Heart right ventricle (tissue), 16 donors: Measurements from ENCODE around the gene NCKAP5L. TPM values are rescaled to one million over a fixed set of nuclear protein-coding genes. Genes with fewer than 3 reads are reported as not detected.
"Not testable (repeated sequence)": the region's sequence is repeated elsewhere in the genome, so short reads cannot be mapped to it uniquely, and the experiment has no call there.

ENCODE experiments used
- ATAC-seq, 8 donors: fragments of 200-7000 bp; cut with Tn5 transposase; one replicate each; pipeline ENCODE4 v1.9.1; 2020; ENCODE audit warnings: mild to moderate bottlenecking in 8 of 8, moderate library complexity in 8 of 8, moderate number of reproducible peaks in 1 of 8
- DNase-seq, 2 donors: peaks; one replicate each; pipeline ENCODE4 v3.0.0-alpha.2; 2020
- H3K27ac ChIP-seq, 10 donors: fragments of 200-600 bp; sonication (generic) in 2 of 10; one replicate each; pipeline versions ENCODE4 v1.5.0 to v1.8.0; 2020 to 2022; ENCODE audit warnings: mild to moderate bottlenecking in 3 of 10
- H3K27me3 ChIP-seq, 7 donors: fragments of 200-600 bp; one replicate each; pipeline ENCODE4 v1.8.0; 2021 to 2022; ENCODE audit warnings: mild to moderate bottlenecking in 2 of 7
- H3K36me3 ChIP-seq, 9 donors: fragments of 200-600 bp; sonication (generic) in 1 of 9; one replicate each; pipeline versions ENCODE4 v1.5.0 to v1.8.0; 2020 to 2022; ENCODE audit warnings: mild to moderate bottlenecking in 2 of 9
- H3K4me1 ChIP-seq, 9 donors: fragments of 200-600 bp; sonication (generic) in 1 of 9; one replicate each; pipeline versions ENCODE4 v1.5.0 to v1.8.0; 2020 to 2022; ENCODE audit warnings: mild to moderate bottlenecking in 4 of 9
- H3K4me3 ChIP-seq, 10 donors: fragments of 200-600 bp; sonication (generic) in 2 of 10; one replicate each; pipeline versions ENCODE4 v1.5.0 to v1.8.0; 2020 to 2022; ENCODE audit warnings: mild to moderate bottlenecking in 7 of 10, moderate library complexity in 2 of 10
- H3K9me3 ChIP-seq, 11 donors: fragments of 200-600 bp in 10 of 11; sonication (generic) in 2 of 11; one replicate each; pipeline versions ENCODE4 v1.5.0 to v1.8.0; 2013 to 2022; ENCODE audit warnings: mild to moderate bottlenecking in 2 of 11, control low read depth in 1 of 11, moderate library complexity in 1 of 11
- CTCF ChIP-seq, 9 donors: fragments of 200-600 bp; sonication (generic) in 2 of 9; IDR thresholded peaks; one replicate each; pipeline versions ENCODE4 v1.5.0 to v1.8.0; 2021 to 2022; ENCODE audit warnings: antibody characterized with exemption in 9 of 9, mild to moderate bottlenecking in 5 of 9, moderate library complexity in 1 of 9
- WGBS, 2 donors: extraction: QIAGEN DNeasy Blood & Tissue Kit; methylation state at CpG; one replicate each; pipeline ENCODE4 v1.1.7; 2013; ENCODE audit warnings: inconsistent platforms in 1 of 2; 5-methylcytosine and 5-hydroxymethylcytosine counted together
- intact Hi-C, 10 donors: fragments of 100-400 bp; cut with DNase I; formaldehyde crosslinking; loops; one replicate each; pipeline versions ENCODE4 v1.11.1 to v1.14.2; 2022
- polyA plus RNA-seq, 2 donors: library from polyadenylated mRNA; stranded (reverse); fragments of 200-250 nt; gene quantifications; one replicate each; pipeline ENCODE4 v1.2.3, GENCODE V29; 2013
- total RNA-seq, 10 donors: library from RNA; stranded (reverse); fragmentation: NEBNext Ultra II Directional in 3 of 10; extraction: Animal tissue kit (Norgen Biotek cat#: 25700) in 3 of 10; gene quantifications; one replicate each; pipeline versions ENCODE4 v1.2.1 to v1.2.4, GENCODE V29; 2021 to 2023
- donor health status: Arrhythmogenic right ventricular cardiomyopathy.
- donor health status: ischemic (EF 13 %, LVEDD 7.1; RV severe dilation, severe dysfunction).
- donor health status: healthy with polysubstance abuse.
- donor health status: DM: no; HTN: yes; CAD: no.
- donor health status: DM: no; HTN: no; CAD: no.
- donor health status: ischemic (EF 25% LVEDD 6.9; RV normal size, moderate dysfunction).
- donor health status: ischemic (EF 25% LVEDD 5.7; RV mildly dilated, moderate dysfunction).
- donor health status: healthy.
- donor health status: DM: yes; HTN: yes; CAD: no.
- donor health status: Ischemic cardiomyopathy.
- donor health status: ischemic (EF 35%, LVEDD 5.7; RV mildly dilated, moderate dysfunction).
- donor health status: nonischemic (EF 11% LVEDD 7.7; RV severe dilation, severe dysfunction).
- donor health status: DM: yes; HTN: yes; CAD: no.
- donor health status: PGD.
- donor health status: ischemic (EF 29% LVEDD 5.4; RV normal size, mild dysfunction).
- donor health status: nonischemic (EF 23%, LVEDD 6.1; RV moderate dilation, normal function).

NCKAP5L gene
- total and polyA plus RNA-seq, 12 donors = 11.6 to 44.6 (median 23.7) TPM

DNA sequence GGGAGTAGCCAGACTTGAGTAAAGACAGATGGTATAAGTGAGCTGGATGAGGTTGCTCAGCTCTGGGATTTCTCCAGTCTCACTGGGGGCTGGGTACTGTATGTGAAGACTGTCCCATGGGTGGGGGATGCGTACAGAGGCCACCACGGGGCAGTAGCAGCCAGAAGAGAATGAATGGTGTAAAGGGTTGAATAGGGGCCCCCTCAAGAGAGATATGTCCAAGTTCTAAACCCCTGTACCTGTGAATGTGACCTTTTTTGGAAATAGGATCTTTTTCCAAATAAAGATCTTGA, 36.5 kb upstream of the NCKAP5L start:
- TF ChIP-seq CTCF (IDR thresholded peaks at IDR 0.05) = no peak
- DNase-seq = no peak

DNA sequence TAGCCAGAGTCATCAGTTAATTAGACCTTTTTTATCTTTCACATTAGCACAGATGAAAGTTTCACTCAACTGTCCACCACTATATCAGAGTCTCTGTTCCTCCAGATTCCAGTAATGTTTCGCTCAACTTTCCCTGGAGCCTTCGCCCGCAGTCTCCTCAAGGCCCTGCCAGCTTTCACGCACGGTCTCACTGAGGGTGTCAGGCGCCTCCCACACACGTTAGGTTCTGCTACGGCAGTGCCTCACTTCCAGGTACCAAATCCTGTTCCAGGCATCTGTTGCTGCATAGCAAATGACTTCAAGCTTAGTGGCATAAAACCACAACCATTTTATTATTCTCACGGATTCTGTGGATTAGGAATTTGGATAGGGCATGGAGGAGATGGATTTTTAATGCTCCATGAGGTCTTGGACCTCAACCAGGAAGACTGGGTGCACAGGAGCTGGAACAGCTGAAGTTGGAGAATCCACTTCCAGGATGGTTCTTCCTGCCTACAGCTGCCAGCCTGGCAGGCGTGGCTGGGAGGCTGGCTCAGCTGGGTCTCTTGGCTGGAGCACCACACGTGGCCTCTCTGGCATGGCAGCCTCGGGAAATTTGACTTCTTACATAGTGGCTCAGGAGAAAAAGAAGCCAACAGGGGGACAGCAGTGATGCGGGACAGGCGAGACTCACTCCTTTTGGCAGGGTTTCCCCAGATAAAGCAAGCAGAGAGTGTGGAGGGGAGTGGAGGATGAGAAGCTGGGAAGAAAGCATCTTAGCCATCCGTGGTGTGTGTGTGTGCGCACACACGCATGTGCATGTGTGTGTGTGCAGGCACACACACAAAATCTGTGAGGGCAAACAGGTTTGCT, 36.0 kb upstream of the NCKAP5L start:
- H3K9me3 ChIP-seq = no peaks in the 10 kb centered on the region
- 71 to 77% methylated on average over 17 of the region's 17 CpGs for whole genome bisulfite sequencing, 2 donors
- H3K4me1 ChIP-seq = peaks cover 17 to 23% (median 21%) of the 10 kb centered on the region in 9 donors
- H3K27ac ChIP-seq = no peak overlapping the region
- ATAC-seq (no peak), DNase-seq (no peak)
- no peak for TF ChIP-seq CTCF (IDR thresholded peaks at IDR 0.05)
- no peaks in the 10 kb centered on the region for H3K36me3 ChIP-seq
- H3K4me3 ChIP-seq = no peak overlapping the region
- intact Hi-C loops = loop anchor here in 3 of 10 donors (10.0 kb wide), 2 partner anchors 91 to 191 kb away; partner anchors contain the start of genes ASIC1 (in 3 of the 3) and AQP2 (in 1 of the 3)
- H3K27me3 ChIP-seq = peaks cover 0 to 15% (median 6%) of the 10 kb centered on the region in 7 donors

More for the DNA sequence above, 36.5 kb upstream of the NCKAP5L start:
- Histone ChIP-seq H3K9me3 (no peaks in the 10 kb centered on the region), H3K27me3 (peaks cover 0 to 15% (median 6%) of the 10 kb centered on the region in 7 donors), H3K4me3 (no peak overlapping the region), H3K36me3 (no peaks in the 10 kb centered on the region), H3K4me1 (peaks cover 21 to 29% (median 26%) of the 10 kb centered on the region in 9 donors), H3K27ac (no peak overlapping the region)
- intact Hi-C loops = loop anchor here (5.0 to 10.0 kb wide), 9 partner anchors 78 to 208 kb away; partner anchors contain the start of genes ASIC1 (in 8 of the 10) and AQP2 (in 1 of the 10)
- 44 to 65% methylated on average over 2 of the region's 2 CpGs for WGBS, 2 donors
- ATAC-seq = no peak

GRCh38 chr12:49860921-49861320, 32.7 kb upstream of the NCKAP5L start:
- not testable (repeated sequence) for H3K4me1 ChIP-seq

GRCh38 chr12:49855890-49856289, 27.7 kb upstream of the NCKAP5L start:
- WGBS, 2 donors = 87 to 88% methylated on average over 4 of the region's 4 CpGs
- DNase-seq, H3K27ac ChIP-seq, H3K4me1 ChIP-seq, H3K4me3 ChIP-seq, intact Hi-C loops, H3K27me3 ChIP-seq, H3K36me3 ChIP-seq, H3K9me3 ChIP-seq, ATAC-seq: not testable (repeated sequence)

More at GRCh38 chr12:49860921-49861320, 32.7 kb upstream of the NCKAP5L start:
- intact Hi-C loops = loop anchor here in 3 of 10 donors (10.0 kb wide), 2 partner anchors 94 to 194 kb away; partner anchors contain the start of genes ASIC1 (in 3 of the 3) and AQP2 (in 1 of the 3)
- H3K9me3 ChIP-seq, H3K27ac ChIP-seq, DNase-seq, H3K36me3 ChIP-seq, ATAC-seq, H3K4me3 ChIP-seq: not testable (repeated sequence)
- H3K27me3 ChIP-seq = peaks cover 0 to 16% (median 7%) of the 10 kb centered on the region in 7 donors
- 80 to 92% methylated on average over 2 to 31 of the region's 31 CpGs for WGBS, 2 donors

- Histone ChIP-seq H3K27ac (no peak overlapping the region), H3K9me3 (peaks cover 0 to 5% (median 0%) of the 10 kb centered on the region in 11 donors), H3K27me3 (peaks cover 0 to 19% (median 5%) of the 10 kb centered on the region in 7 donors), H3K4me3 (no peak overlapping the region), H3K36me3 (no peaks in the 10 kb centered on the region), H3K4me1 (no peaks in the 10 kb centered on the region)
- no peak for ATAC-seq
- TF ChIP-seq CTCF (IDR thresholded peaks at IDR 0.05) = no peak
- DNase-seq = no peak
- WGBS, 2 donors = 88 to 91% methylated on average over 4 of the region's 4 CpGs
- intact Hi-C loops = no loop called here
Observed at GRCh38 chr12:49854976-49855375, 26.8 kb upstream of the NCKAP5L start.
